ENCODE measurements around the gene PKIG.

PKIG gene

GRCh38 chr20:44537993-44538392, 44.4 kb upstream of the PKIG start:
- no peak overlapping the region for H2AFZ ChIP-seq (ENCODE audit: low read length)
- no peaks in the 10 kb centered on the region for H3K79me1 ChIP-seq (ENCODE audit: low read depth, low read length)
- no peak overlapping the region for H3K27ac ChIP-seq (replicated peaks; ENCODE audit: low read length)
- H3K9me3 ChIP-seq (replicated peaks in 1 of 2; ENCODE audit: control insufficient read depth in 2 of 2, insufficient read depth in 1 of 2, low read depth in 1 of 2, low read length in 2 of 2) = no peaks in the 10 kb centered on the region
- no peak overlapping the region for H3K4me3 ChIP-seq (ENCODE audit: low read length in 2 of 2)
- no peaks in the 10 kb centered on the region for H3K27me3 ChIP-seq (ENCODE audit: control insufficient read depth in 3 of 3, insufficient read depth in 3 of 3, low read depth in 1 of 3, low read length in 3 of 3)
- no peak overlapping the region for H3K9ac ChIP-seq (ENCODE audit: low read depth, low read length, poor library complexity)
- no peak overlapping the region for H3K18ac ChIP-seq (ENCODE audit: low read length)
- H3K4me1 ChIP-seq (ENCODE audit: control insufficient read depth in 2 of 2, insufficient read depth in 1 of 2, low read depth in 1 of 2, low read length in 2 of 2) = no peaks in the 10 kb centered on the region
- no peak overlapping the region for H2AK5ac ChIP-seq (ENCODE audit: low read depth, low read length)
- no peak overlapping the region for H4K8ac ChIP-seq (ENCODE audit: low read depth, low read length)
- H3K36me3 ChIP-seq (replicated peaks in 1 of 2; ENCODE audit: control insufficient read depth in 2 of 2, insufficient read depth in 2 of 2, low read length in 2 of 2) = no peaks in the 10 kb centered on the region
- no peak overlapping the region for H4K91ac ChIP-seq (ENCODE audit: low read depth, low read length, poor library complexity)
- no CpG with 5 or more reads among the region's 1 CpG for WGBS, 2 donors (ENCODE audit: extremely low coverage in 2 of 2, insufficient read length in 2 of 2, insufficient replicate concordance in 1 of 2)
- no peak overlapping the region for H3K14ac ChIP-seq (ENCODE audit: low read length)
- H2BK12ac ChIP-seq (ENCODE audit: low read length) = no peak overlapping the region
- H3K4ac ChIP-seq (ENCODE audit: low read length) = no peak overlapping the region
- DNase-seq (ENCODE audit: low spot score) = no peak
- H2BK15ac ChIP-seq (ENCODE audit: low read length) = no peak overlapping the region
- H3K23ac ChIP-seq (ENCODE audit: low read depth, low read length, poor library complexity) = no peak overlapping the region
- no peak overlapping the region for H3K4me2 ChIP-seq (ENCODE audit: insufficient read depth, low read length, poor library complexity, severe bottlenecking)
- H2BK120ac ChIP-seq (ENCODE audit: low read depth, low read length) = no peak overlapping the region
- no peak overlapping the region for H2BK5ac ChIP-seq (ENCODE audit: low read length)

GRCh38 chr20:44540834-44541233, 41.5 kb upstream of the PKIG start:
- H4K8ac ChIP-seq (ENCODE audit: low read depth, low read length) = no peak overlapping the region
- H3K4me3 ChIP-seq (ENCODE audit: low read length in 2 of 2) = no peak overlapping the region
- no peak overlapping the region for H2BK12ac ChIP-seq (ENCODE audit: low read length)
- H3K23ac ChIP-seq (ENCODE audit: low read depth, low read length, poor library complexity) = no peak overlapping the region
- no peaks in the 10 kb centered on the region for H3K36me3 ChIP-seq (replicated peaks in 1 of 2; ENCODE audit: control insufficient read depth in 2 of 2, insufficient read depth in 2 of 2, low read length in 2 of 2)
- no peak overlapping the region for H3K14ac ChIP-seq (ENCODE audit: low read length)
- H2AFZ ChIP-seq (ENCODE audit: low read length) = no peak overlapping the region
- H2BK120ac ChIP-seq (ENCODE audit: low read depth, low read length) = no peak overlapping the region
- H4K91ac ChIP-seq (ENCODE audit: low read depth, low read length, poor library complexity) = no peak overlapping the region
- H3K18ac ChIP-seq (ENCODE audit: low read length) = no peak overlapping the region
- H3K79me1 ChIP-seq (ENCODE audit: low read depth, low read length) = no peaks in the 10 kb centered on the region
- DNase-seq (ENCODE audit: low spot score) = no peak
- no peak overlapping the region for H3K4ac ChIP-seq (ENCODE audit: low read length)
- no peak overlapping the region for H3K9ac ChIP-seq (ENCODE audit: low read depth, low read length, poor library complexity)
- no peak overlapping the region for H2BK5ac ChIP-seq (ENCODE audit: low read length)
- H3K27ac ChIP-seq (replicated peaks; ENCODE audit: low read length) = no peak overlapping the region
- no peak overlapping the region for H2AK5ac ChIP-seq (ENCODE audit: low read depth, low read length)
- WGBS, 2 donors (ENCODE audit: extremely low coverage in 2 of 2, insufficient read length in 2 of 2, insufficient replicate concordance in 1 of 2) = no CpG with 5 or more reads among the region's 6 CpGs
- no peak overlapping the region for H3K4me2 ChIP-seq (ENCODE audit: insufficient read depth, low read length, poor library complexity, severe bottlenecking)
- no peak overlapping the region for H2BK15ac ChIP-seq (ENCODE audit: low read length)
- no peaks in the 10 kb centered on the region for H3K9me3 ChIP-seq (replicated peaks in 1 of 2; ENCODE audit: control insufficient read depth in 2 of 2, insufficient read depth in 1 of 2, low read depth in 1 of 2, low read length in 2 of 2)
- H3K27me3 ChIP-seq (ENCODE audit: control insufficient read depth in 3 of 3, insufficient read depth in 3 of 3, low read depth in 1 of 3, low read length in 3 of 3) = no peaks in the 10 kb centered on the region
- no peaks in the 10 kb centered on the region for H3K4me1 ChIP-seq (ENCODE audit: control insufficient read depth in 2 of 2, insufficient read depth in 1 of 2, low read depth in 1 of 2, low read length in 2 of 2)

- H3K9ac ChIP-seq (ENCODE audit: low read depth, low read length, poor library complexity) = no peak overlapping the region
- no peak overlapping the region for H3K4me2 ChIP-seq (ENCODE audit: insufficient read depth, low read length, poor library complexity, severe bottlenecking)
- no peak overlapping the region for H3K14ac ChIP-seq (ENCODE audit: low read length)
- no CpG with 5 or more reads among the region's 4 CpGs for WGBS, 2 donors (ENCODE audit: extremely low coverage in 2 of 2, insufficient read length in 2 of 2, insufficient replicate concordance in 1 of 2)
- H3K4me3 ChIP-seq (ENCODE audit: low read length in 2 of 2) = no peak overlapping the region
- H3K9me3 ChIP-seq (replicated peaks in 1 of 2; ENCODE audit: control insufficient read depth in 2 of 2, insufficient read depth in 1 of 2, low read depth in 1 of 2, low read length in 2 of 2) = no peaks in the 10 kb centered on the region
- no peaks in the 10 kb centered on the region for H3K79me1 ChIP-seq (ENCODE audit: low read depth, low read length)
- H2BK12ac ChIP-seq (ENCODE audit: low read length) = no peak overlapping the region
- no peak overlapping the region for H2BK15ac ChIP-seq (ENCODE audit: low read length)
- H2AFZ ChIP-seq (ENCODE audit: low read length) = no peak overlapping the region
- no peak overlapping the region for H2BK5ac ChIP-seq (ENCODE audit: low read length)
- no peak for DNase-seq (ENCODE audit: low spot score)
- H3K27me3 ChIP-seq (ENCODE audit: control insufficient read depth in 3 of 3, insufficient read depth in 3 of 3, low read depth in 1 of 3, low read length in 3 of 3) = no peaks in the 10 kb centered on the region
- H3K18ac ChIP-seq (ENCODE audit: low read length) = no peak overlapping the region
- H3K4ac ChIP-seq (ENCODE audit: low read length) = no peak overlapping the region
- no peak overlapping the region for H2AK5ac ChIP-seq (ENCODE audit: low read depth, low read length)
- H4K8ac ChIP-seq (ENCODE audit: low read depth, low read length) = no peak overlapping the region
- H3K4me1 ChIP-seq (ENCODE audit: control insufficient read depth in 2 of 2, insufficient read depth in 1 of 2, low read depth in 1 of 2, low read length in 2 of 2) = no peaks in the 10 kb centered on the region
- no peak overlapping the region for H2BK120ac ChIP-seq (ENCODE audit: low read depth, low read length)
- no peak overlapping the region for H3K23ac ChIP-seq (ENCODE audit: low read depth, low read length, poor library complexity)
- no peak overlapping the region for H4K91ac ChIP-seq (ENCODE audit: low read depth, low read length, poor library complexity)
- no peaks in the 10 kb centered on the region for H3K36me3 ChIP-seq (replicated peaks in 1 of 2; ENCODE audit: control insufficient read depth in 2 of 2, insufficient read depth in 2 of 2, low read length in 2 of 2)
- no peak overlapping the region for H3K27ac ChIP-seq (replicated peaks; ENCODE audit: low read length)
Observed at GRCh38 chr20:44541992-44542391, 40.4 kb upstream of the PKIG start.

GRCh38 chr20:44542890-44543289, 39.5 kb upstream of the PKIG start:
- WGBS, 2 donors (ENCODE audit: extremely low coverage in 2 of 2, insufficient read length in 2 of 2, insufficient replicate concordance in 1 of 2) = no CpG with 5 or more reads among the region's 1 CpG
- no peak for DNase-seq (ENCODE audit: low spot score)
- peaks cover 0 to 3% of the 10 kb centered on the region in 2 donors for H3K4me1 ChIP-seq (ENCODE audit: control insufficient read depth in 2 of 2, insufficient read depth in 1 of 2, low read depth in 1 of 2, low read length in 2 of 2)

More at GRCh38 chr20:44542890-44543289, 39.5 kb upstream of the PKIG start:
- Histone ChIP-seq H4K91ac (ENCODE audit: low read depth, low read length, poor library complexity) (no peak overlapping the region), H3K4me2 (ENCODE audit: insufficient read depth, low read length, poor library complexity, severe bottlenecking) (no peak overlapping the region), H3K23ac (ENCODE audit: low read depth, low read length, poor library complexity) (no peak overlapping the region), H2AK5ac (ENCODE audit: low read depth, low read length) (no peak overlapping the region), H4K8ac (ENCODE audit: low read depth, low read length) (no peak overlapping the region), H3K9me3 (replicated peaks in 1 of 2; ENCODE audit: control insufficient read depth in 2 of 2, insufficient read depth in 1 of 2, low read depth in 1 of 2, low read length in 2 of 2) (no peaks in the 10 kb centered on the region), H3K4ac (ENCODE audit: low read length) (no peak overlapping the region), H2BK5ac (ENCODE audit: low read length) (no peak overlapping the region), H3K79me1 (ENCODE audit: low read depth, low read length) (no peaks in the 10 kb centered on the region), H3K4me3 (ENCODE audit: low read length in 2 of 2) (no peak overlapping the region), H3K36me3 (replicated peaks in 1 of 2; ENCODE audit: control insufficient read depth in 2 of 2, insufficient read depth in 2 of 2, low read length in 2 of 2) (no peaks in the 10 kb centered on the region), H3K27me3 (ENCODE audit: control insufficient read depth in 3 of 3, insufficient read depth in 3 of 3, low read depth in 1 of 3, low read length in 3 of 3) (no peaks in the 10 kb centered on the region), H2BK12ac (ENCODE audit: low read length) (no peak overlapping the region), H2AFZ (ENCODE audit: low read length) (no peak overlapping the region), H2BK15ac (ENCODE audit: low read length) (no peak overlapping the region), H3K9ac (ENCODE audit: low read depth, low read length, poor library complexity) (no peak overlapping the region), H3K14ac (ENCODE audit: low read length) (no peak overlapping the region), H3K18ac (ENCODE audit: low read length) (no peak overlapping the region), H3K27ac (replicated peaks; ENCODE audit: low read length) (no peak overlapping the region), H2BK120ac (ENCODE audit: low read depth, low read length) (no peak overlapping the region)

Data from neuronal stem cell (in vitro differentiated cells).